Right atrium auricular region (tissue), 2 donors: Measurements from ENCODE around the gene RPGR. TPM values are rescaled to one million over a fixed set of nuclear protein-coding genes. Genes with fewer than 3 reads are reported as not detected.

Experiments
- DNase-seq: peaks from one replicate; pipeline ENCODE4 v3.0.0-alpha.2; 2019; ENCODE audit warnings: low spot score
- H3K27ac ChIP-seq, 2 donors: fragments of 200-600 bp; sonication (generic); 1 replicate in 1 of 2; 2 replicates in 1 of 2; pipeline ENCODE4 v1.5.1; 2016 to 2019
- H3K27me3 ChIP-seq, 2 donors: fragments of 200-600 bp; sonication (generic); one replicate each; pipeline versions ENCODE4 v1.5.1 to v1.6.0; 2017 to 2019
- H3K36me3 ChIP-seq: fragments of 200-600 bp; sonication (generic); one replicate; pipeline ENCODE4 v1.5.1; 2016
- H3K4me1 ChIP-seq, 2 donors: fragments of 200-600 bp; sonication (generic); one replicate each; pipeline versions ENCODE4 v1.5.1 to v1.6.0; 2017 to 2019
- H3K4me3 ChIP-seq, 2 donors: fragments of 200-600 bp; sonication (generic); 1 replicate in 1 of 2; 2 replicates in 1 of 2; pipeline ENCODE4 v1.5.1; 2017 to 2019; ENCODE audit warnings: mild to moderate bottlenecking in 1 of 2, moderate library complexity in 1 of 2
- H3K9me3 ChIP-seq, 2 donors: fragments of 200-600 bp; sonication (generic); one replicate each; pipeline ENCODE4 v1.5.1; 2019
- CTCF ChIP-seq, 2 donors: fragments of 200-600 bp; sonication (generic); IDR thresholded peaks; one replicate each; pipeline ENCODE4 v1.5.1; 2019; ENCODE audit warnings: antibody characterized with exemption in 2 of 2
- total RNA-seq, 2 donors: library from RNA; depleted of rRNA; stranded (reverse); fragments of >200 nt; gene quantifications; one replicate each; pipeline ENCODE4 v1.1.0, GENCODE V29; 2016

Gene RPGR
- total RNA-seq, 2 donors from 2014 or later: 4.6 to 11.0 TPM

- no peaks in the 10 kb centered on the region for H3K36me3 ChIP-seq
- H3K9me3 ChIP-seq: no peaks in the 10 kb centered on the region
- TF ChIP-seq CTCF (IDR thresholded peaks at IDR 0.05): no peak
- H3K27ac ChIP-seq: no peak overlapping the region
- no peaks in the 10 kb centered on the region for H3K27me3 ChIP-seq
- DNase-seq: no peak
- no peak overlapping the region for H3K4me3 ChIP-seq
- H3K4me1 ChIP-seq: no peaks in the 10 kb centered on the region
Observed at GRCh38 chrX:38311743-38312142, 15.6 kb downstream of the RPGR start.

- H3K4me3 ChIP-seq: no peak overlapping the region
- DNase-seq: no peak
- H3K27ac ChIP-seq: peak overlapping the region in 1 of 2 donors; percentile 57
- no peaks in the 10 kb centered on the region for H3K27me3 ChIP-seq
- TF ChIP-seq CTCF (IDR thresholded peaks at IDR 0.05): no peak
- H3K4me1 ChIP-seq: no peaks in the 10 kb centered on the region
- H3K36me3 ChIP-seq: no peaks in the 10 kb centered on the region
- no peaks in the 10 kb centered on the region for H3K9me3 ChIP-seq
Observed at GRCh38 chrX:38305971-38306370, 21.3 kb downstream of the RPGR start.

GRCh38 chrX:38304010-38304409 is 23.3 kb downstream of the RPGR start:
- H3K36me3 ChIP-seq: no peaks in the 10 kb centered on the region
- peak in 1 of 2 donors; percentile 43 for TF ChIP-seq CTCF (IDR thresholded peaks at IDR 0.05)
- H3K27me3 ChIP-seq: no peaks in the 10 kb centered on the region
- no peaks in the 10 kb centered on the region for H3K9me3 ChIP-seq
- no peak overlapping the region for H3K4me3 ChIP-seq
- no peaks in the 10 kb centered on the region for H3K4me1 ChIP-seq
- no peak overlapping the region for H3K27ac ChIP-seq
- no peak for DNase-seq

GRCh38 chrX:38293741-38294140 is 33.6 kb downstream of the RPGR start:
- no peak for DNase-seq
- no peaks in the 10 kb centered on the region for H3K9me3 ChIP-seq
- H3K36me3 ChIP-seq: no peaks in the 10 kb centered on the region
- no peak overlapping the region for H3K4me3 ChIP-seq
- H3K27me3 ChIP-seq: no peaks in the 10 kb centered on the region
- no peak overlapping the region for H3K27ac ChIP-seq
- H3K4me1 ChIP-seq: no peaks in the 10 kb centered on the region
- TF ChIP-seq CTCF (IDR thresholded peaks at IDR 0.05): no peak

- Histone ChIP-seq H3K27me3 (no peaks in the 10 kb centered on the region), H3K4me1 (no peaks in the 10 kb centered on the region), H3K27ac (no peak overlapping the region), H3K36me3 (no peaks in the 10 kb centered on the region), H3K4me3 (no peak overlapping the region), H3K9me3 (no peaks in the 10 kb centered on the region)
- no peak for DNase-seq
- TF ChIP-seq CTCF (IDR thresholded peaks at IDR 0.05): no peak
Observed at GRCh38 chrX:38287674-38288073, 39.6 kb downstream of the RPGR start.

GRCh38 chrX:38285649-38286048 is 41.7 kb downstream of the RPGR start:
- Histone ChIP-seq H3K9me3 (no peaks in the 10 kb centered on the region), H3K4me1 (no peaks in the 10 kb centered on the region), H3K36me3 (no peaks in the 10 kb centered on the region), H3K4me3 (no peak overlapping the region), H3K27me3 (no peaks in the 10 kb centered on the region), H3K27ac (no peak overlapping the region)
- no peak for DNase-seq
- TF ChIP-seq CTCF (IDR thresholded peaks at IDR 0.05): no peak
